Hepatocyte (in vitro differentiated cells): Measurements from ENCODE around the gene EIF4A2. TPM values are rescaled to one million over a fixed set of nuclear protein-coding genes. Genes with fewer than 3 reads are reported as not detected.
A peak's percentile ranks its signal among the peaks of the same experiment; 100 is the strongest.
"Not testable (repeated sequence)": the region's sequence is repeated elsewhere in the genome, so short reads cannot be mapped to it uniquely, and the experiment has no call there.

Source experiments
- DNase-seq: peaks from one replicate; pipeline ENCODE4 v3.0.0-alpha.2; 2016; ENCODE audit warnings: low spot score
- H2AFZ ChIP-seq: fragments of 200-600 bp; sonication (generic); 2 replicates; pipeline ENCODE4 v1.6.0; 2016; ENCODE audit warnings: antibody characterized with exemption, mild to moderate bottlenecking
- H3K27ac ChIP-seq: fragments of 200-600 bp; sonication (generic); 2 replicates; pipeline ENCODE4 v1.5.1; 2016; ENCODE audit warnings: mild to moderate bottlenecking
- H3K27me3 ChIP-seq: fragments of 200-600 bp; sonication (generic); 2 replicates; pipeline ENCODE4 v1.6.1; 2016
- H3K36me3 ChIP-seq: fragments of 200-600 bp; sonication (generic); replicated peaks from 2 replicates; pipeline ENCODE4 v1.5.1; 2016; ENCODE audit warnings: low read depth; ENCODE audit not compliant: insufficient read depth
- H3K4me1 ChIP-seq: fragments of 200-600 bp; sonication (generic); 2 replicates; pipeline ENCODE4 v1.5.1; 2016; ENCODE audit warnings: mild to moderate bottlenecking, moderate library complexity; ENCODE audit not compliant: insufficient read depth
- H3K4me2 ChIP-seq: fragments of 200-600 bp; sonication (generic); 2 replicates; pipeline ENCODE4 v1.6.0; 2016
- H3K4me3 ChIP-seq: fragments of 200-600 bp; sonication (generic); 2 replicates; pipeline ENCODE4 v1.5.1; 2016; ENCODE audit warnings: mild to moderate bottlenecking
- H3K79me2 ChIP-seq: fragments of 200-600 bp; sonication (generic); 2 replicates; pipeline ENCODE4 v1.6.0; 2017; ENCODE audit warnings: mild to moderate bottlenecking
- H3K9me2 ChIP-seq: fragments of 200-600 bp; sonication (generic); replicated peaks from 2 replicates; pipeline ENCODE4 v1.6.0; 2017; ENCODE audit warnings: mild to moderate bottlenecking; ENCODE audit not compliant: insufficient read depth
- H3K9me3 ChIP-seq: fragments of 200-600 bp; sonication (generic); 2 replicates; pipeline ENCODE4 v1.5.1; 2016; ENCODE audit warnings: low read depth, mild to moderate bottlenecking
- H4K20me1 ChIP-seq: fragments of 200-600 bp; sonication (generic); 2 replicates; pipeline ENCODE4 v1.6.0; 2016; ENCODE audit warnings: mild to moderate bottlenecking; ENCODE audit not compliant: insufficient read depth, poor library complexity, severe bottlenecking
- CTCF ChIP-seq: fragments of 200-600 bp; sonication (generic); IDR thresholded peaks from 2 replicates; pipeline ENCODE4 v1.5.1; 2016; ENCODE audit warnings: antibody characterized with exemption, mild to moderate bottlenecking; ENCODE audit not compliant: poor library complexity
- EZH2 ChIP-seq: fragments of 200-600 bp; sonication (generic); IDR thresholded peaks from 2 replicates; pipeline ENCODE4 v1.6.1; 2016; ENCODE audit warnings: antibody characterized with exemption, mild to moderate bottlenecking, borderline replicate concordance
- EZH2phosphoT487 ChIP-seq: fragments of 200-600 bp; sonication (generic); IDR thresholded peaks from one replicate; pipeline ENCODE4 v1.6.1; 2018; ENCODE audit warnings: antibody characterized with exemption, mild to moderate bottlenecking, low read depth, moderate library complexity; ENCODE audit not compliant: unreplicated experiment, severe bottlenecking
- WGBS: methylation state at CpG from one replicate; pipeline ENCODE4 v1.1.6; 2016; ENCODE audit warnings: low lambda C conversion rate; ENCODE audit errors: missing lambda C conversion rate; 5-methylcytosine and 5-hydroxymethylcytosine counted together
- polyA plus RNA-seq: library from polyadenylated mRNA; unstranded; fragments of >200 nt; fragmentation: Nextera tagmentation; extraction: Ambion mirVana; gene quantifications from 2 replicates; pipeline ENCODE4 v1.2.1, GENCODE V29; 2016
- total RNA-seq: library from RNA; depleted of rRNA; stranded (reverse); fragments of >200 nt; gene quantifications from 2 replicates; pipeline ENCODE4 v1.2.3, GENCODE V29; 2014

Gene EIF4A2
- total and polyA plus RNA-seq, 2 experiments from 2014 or later = 155 to 558 TPM

- peak; percentile 76 for DNase-seq
- Histone ChIP-seq H3K27me3 (peaks cover 25% of the 10 kb centered on the region), H3K4me1 (peaks cover 9% of the 10 kb centered on the region), H3K79me2 (no peaks in the 10 kb centered on the region), H4K20me1 (no peaks in the 10 kb centered on the region), H2AFZ (no peak overlapping the region), H3K9me2 (no peaks in the 10 kb centered on the region), H3K4me2 (no peak overlapping the region), H3K4me3 (no peak overlapping the region), H3K36me3 (no peaks in the 10 kb centered on the region), H3K27ac (no peak overlapping the region), H3K9me3 (no peaks in the 10 kb centered on the region)
- no peak for TF ChIP-seq EZH2phosphoT487
- TF ChIP-seq CTCF = peak; percentile 65
- no peak for TF ChIP-seq EZH2
- 49% methylated on average over 11 of the region's 11 CpGs for WGBS
These were observed 38.3 kb downstream of the EIF4A2 start for GRCh38 chr3:186821429-186822387.

- H3K79me2 ChIP-seq, H3K27ac ChIP-seq, H3K4me3 ChIP-seq, H3K9me3 ChIP-seq, H4K20me1 ChIP-seq, H3K4me2 ChIP-seq, H3K9me2 ChIP-seq, H2AFZ ChIP-seq, H3K4me1 ChIP-seq, H3K36me3 ChIP-seq, DNase-seq: not testable (repeated sequence)
- WGBS = 57% methylated on average over 1 of the region's 1 CpG
- H3K27me3 ChIP-seq = peaks cover 25% of the 10 kb centered on the region
These were observed 39.0 kb downstream of the EIF4A2 start for GRCh38 chr3:186822388-186822759.

- H3K9me2 ChIP-seq = no peaks in the 10 kb centered on the region
- TF ChIP-seq EZH2phosphoT487 (no peak), CTCF (no peak), EZH2 (no peak)
- H3K4me2 ChIP-seq = no peak overlapping the region
- no peak for DNase-seq
- H3K27me3 ChIP-seq = peaks cover 32% of the 10 kb centered on the region
- H2AFZ ChIP-seq = no peak overlapping the region
- no peak overlapping the region for H3K27ac ChIP-seq
- no peaks in the 10 kb centered on the region for H3K9me3 ChIP-seq
- H3K79me2 ChIP-seq = no peaks in the 10 kb centered on the region
- no peaks in the 10 kb centered on the region for H4K20me1 ChIP-seq
- H3K4me3 ChIP-seq = no peak overlapping the region
- no peaks in the 10 kb centered on the region for H3K36me3 ChIP-seq
- 91% methylated on average over 2 of the region's 2 CpGs for WGBS
- peaks cover 9% of the 10 kb centered on the region for H3K4me1 ChIP-seq
These were observed 40.0 kb downstream of the EIF4A2 start for GRCh38 chr3:186823386-186823785.

GRCh38 chr3:186824430-186825139 lies 41.2 kb downstream of the EIF4A2 start:
- Histone ChIP-seq H3K4me2 (peak overlapping the region; percentile 68), H3K27me3 (peaks cover 43% of the 10 kb centered on the region), H3K79me2 (no peaks in the 10 kb centered on the region), H3K9me2 (no peaks in the 10 kb centered on the region), H3K4me1 (peaks cover 9% of the 10 kb centered on the region), H3K4me3 (no peak overlapping the region), H3K36me3 (no peaks in the 10 kb centered on the region), H2AFZ (no peak overlapping the region), H3K27ac (no peak overlapping the region), H3K9me3 (no peaks in the 10 kb centered on the region), H4K20me1 (no peaks in the 10 kb centered on the region)
- 35% methylated on average over 18 of the region's 18 CpGs for WGBS
- DNase-seq = no peak
- TF ChIP-seq CTCF = no peak
- no peak for TF ChIP-seq EZH2phosphoT487
- no peak for TF ChIP-seq EZH2
